ENCODE data around the gene CORIN. TPM values are rescaled to one million over a fixed set of nuclear protein-coding genes. Genes with fewer than 3 reads are reported as not detected.

CORIN gene
- total RNA-seq, 2 experiments from 2014 or later = not detected

DNA sequence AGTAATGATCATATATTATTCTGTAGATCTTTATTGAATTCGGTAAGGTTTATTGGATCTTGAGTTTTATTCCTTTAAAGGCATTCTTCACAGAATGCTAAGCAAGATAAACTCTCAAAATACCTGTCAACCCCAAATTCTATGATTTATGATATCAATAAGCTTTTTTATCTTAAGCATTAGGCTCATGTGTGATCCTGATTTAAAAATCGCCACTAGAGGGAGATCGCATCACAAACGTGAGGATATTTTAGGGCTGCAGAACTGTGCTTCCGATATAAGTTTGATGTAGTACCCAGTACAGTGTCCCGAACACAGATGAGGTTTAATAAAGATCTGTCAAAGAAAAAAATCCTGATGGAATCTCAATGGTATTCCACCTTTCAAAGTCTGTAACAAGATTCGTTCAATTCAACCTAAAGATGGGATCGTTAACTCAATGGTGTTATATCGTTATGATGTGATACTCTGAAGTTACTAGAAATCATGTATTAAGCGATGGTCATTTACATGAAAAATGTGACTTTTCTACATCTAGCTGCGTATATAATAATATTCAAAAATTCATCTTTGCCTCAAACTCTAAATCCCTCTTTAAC, 169.0 kb downstream of the CORIN start:
- peak; percentile 65 for ATAC-seq
- POLR2A ChIA-PET = no interaction called here
- Mint-ChIP-seq H3K4me1 (ENCODE audit: low read depth) (no peaks in the 10 kb centered on the region), H3K36me3 (ENCODE audit: low read depth) (no peaks in the 10 kb centered on the region), H3K9me3 (ENCODE audit: insufficient read depth) (no peaks in the 10 kb centered on the region), H3K27ac (no peak overlapping the region), H3K27me3 (ENCODE audit: low read depth) (peaks cover 17% of the 10 kb centered on the region), H3K4me3 (no peak overlapping the region)
- CTCF ChIA-PET = interaction anchor here (0.6 to 2.6 kb wide), 16 partner anchors 10 to 457 kb away, joined by 3 to 17 read pairs (median 4); partner anchors contain the start of gene CORIN
- peak; percentile 38 for DNase-seq

DNA sequence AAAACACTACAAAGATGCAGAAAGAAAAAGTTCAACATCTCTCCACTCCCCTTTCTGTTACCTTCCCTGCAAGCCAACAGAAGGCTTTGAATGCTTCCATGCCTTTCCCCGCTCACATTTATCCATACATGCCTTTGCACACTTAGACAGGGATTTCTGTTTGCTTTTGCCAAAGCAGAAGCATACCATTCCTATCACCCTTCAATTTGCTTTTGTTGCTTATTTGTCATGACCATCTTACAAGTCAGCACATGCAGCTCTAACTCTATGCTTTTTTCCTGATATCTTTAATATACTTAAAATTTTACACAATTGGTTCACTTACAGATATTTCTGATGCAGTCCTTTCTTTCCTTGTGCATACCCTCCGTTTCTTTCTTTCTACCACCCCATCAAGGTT, 169.6 kb downstream of the CORIN start:
- Mint-ChIP-seq H3K27ac (no peak overlapping the region), H3K9me3 (ENCODE audit: insufficient read depth) (no peaks in the 10 kb centered on the region), H3K27me3 (ENCODE audit: low read depth) (peaks cover 17% of the 10 kb centered on the region), H3K36me3 (ENCODE audit: low read depth) (no peaks in the 10 kb centered on the region), H3K4me1 (ENCODE audit: low read depth) (no peaks in the 10 kb centered on the region), H3K4me3 (no peak overlapping the region)
- DNase-seq (no peak), ATAC-seq (no peak)
- POLR2A ChIA-PET = no interaction called here
- CTCF ChIA-PET = interaction anchor here (0.6 to 2.6 kb wide), 10 partner anchors 9 to 422 kb away, joined by 3 to 17 read pairs (median 4); partner anchors contain the start of gene CORIN

DNA sequence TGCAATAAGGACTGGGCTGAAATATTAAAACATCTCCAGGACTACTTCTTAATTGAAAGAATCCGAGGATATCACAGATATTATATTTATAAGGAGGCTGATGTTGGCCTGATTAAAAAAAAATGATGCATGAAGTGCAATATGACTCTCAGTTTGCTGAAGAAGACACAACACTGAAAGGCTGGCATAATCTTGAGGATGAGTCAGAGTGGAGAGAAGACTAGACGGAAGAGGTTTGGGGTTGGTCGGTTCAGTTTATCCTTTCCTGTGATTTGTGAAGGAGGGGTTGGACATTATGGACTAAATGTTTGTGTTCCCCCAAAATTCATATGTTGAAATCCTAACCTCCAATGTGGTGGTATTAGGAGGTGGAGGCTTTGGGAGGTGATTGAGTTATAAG, 170.3 kb downstream of the CORIN start:
- ChIA-PET CTCF (no interaction called here), POLR2A (no interaction called here)
- no peak for ATAC-seq
- Mint-ChIP-seq H3K4me3 (no peak overlapping the region), H3K9me3 (ENCODE audit: insufficient read depth) (no peaks in the 10 kb centered on the region), H3K4me1 (ENCODE audit: low read depth) (no peaks in the 10 kb centered on the region), H3K27me3 (ENCODE audit: low read depth) (peaks cover 17% of the 10 kb centered on the region), H3K36me3 (ENCODE audit: low read depth) (no peaks in the 10 kb centered on the region), H3K27ac (no peak overlapping the region)
- no peak for DNase-seq

DNA sequence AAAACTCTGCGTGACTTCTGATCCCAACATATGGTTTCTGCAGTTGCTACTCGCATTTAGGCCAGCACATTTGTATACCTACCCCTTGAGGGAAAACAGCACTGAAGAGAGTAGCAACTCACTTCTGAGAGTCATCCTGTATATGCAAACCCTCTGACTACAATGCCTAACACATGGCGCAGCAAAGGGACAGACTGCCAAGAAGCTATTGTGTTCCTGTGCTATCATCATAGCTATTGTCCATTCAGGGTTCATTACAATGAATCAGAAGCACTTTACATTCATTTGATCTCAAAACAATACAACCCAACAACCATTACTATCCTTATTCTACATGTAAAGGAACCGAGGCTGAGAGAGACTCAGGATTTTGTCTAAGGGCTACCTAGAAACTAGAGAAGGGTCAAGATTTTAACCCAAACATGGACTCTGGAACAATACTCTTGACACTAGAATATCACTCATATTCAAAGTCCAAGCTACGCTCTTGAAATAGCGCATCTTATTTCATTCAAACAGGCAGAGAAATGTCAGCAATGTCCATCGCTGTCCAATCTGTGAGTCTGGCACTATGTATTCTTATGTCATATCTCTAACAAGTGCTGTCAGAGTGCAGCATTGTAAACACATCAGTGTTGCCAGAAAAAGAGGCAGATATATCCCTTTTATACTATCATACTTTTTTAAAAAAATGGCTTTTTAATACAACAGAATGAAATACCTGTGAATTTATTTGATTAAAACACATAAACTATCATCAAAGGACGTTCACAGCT, 173.6 kb downstream of the CORIN start:
- H3K4me1 Mint-ChIP-seq (ENCODE audit: low read depth) = no peaks in the 10 kb centered on the region
- CTCF ChIA-PET = interaction anchor here (0.7 kb wide), 1 partner anchor 130 kb away, joined by 3 read pairs; no protein-coding TSS in a partner anchor

DNA sequence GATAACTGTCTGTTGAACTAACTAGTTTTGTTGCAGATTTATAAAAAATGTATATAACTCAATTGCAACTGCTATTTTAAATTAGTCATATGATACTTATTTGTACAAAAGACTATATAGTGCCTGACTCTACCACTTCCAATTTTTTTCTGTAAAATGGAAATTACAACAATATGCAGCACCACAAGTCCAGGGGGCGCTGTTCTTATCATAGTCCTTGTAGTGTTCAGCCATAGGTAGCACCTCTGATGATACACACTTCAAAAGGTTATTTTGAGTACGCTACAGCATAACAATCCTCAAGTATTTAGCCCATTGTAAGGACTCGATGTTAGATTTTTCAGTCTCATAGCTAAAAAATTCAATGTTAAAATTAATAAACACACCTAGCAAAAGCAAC, 174.9 kb downstream of the CORIN start:
- CTCF ChIA-PET = interaction anchor here (1.2 kb wide), 1 partner anchor 250 kb away, joined by 3 read pairs; no protein-coding TSS in a partner anchor
- no peaks in the 10 kb centered on the region for H3K4me1 Mint-ChIP-seq (ENCODE audit: low read depth)
- ATAC-seq = no peak

More for the DNA sequence above, 173.6 kb downstream of the CORIN start:
- POLR2A ChIA-PET = no interaction called here
- Mint-ChIP-seq H3K27me3 (ENCODE audit: low read depth) (peaks cover 20% of the 10 kb centered on the region), H3K27ac (no peak overlapping the region), H3K36me3 (ENCODE audit: low read depth) (no peaks in the 10 kb centered on the region), H3K4me3 (no peak overlapping the region), H3K9me3 (ENCODE audit: insufficient read depth) (no peaks in the 10 kb centered on the region)
- DNase-seq (no peak), ATAC-seq (no peak)

DNA sequence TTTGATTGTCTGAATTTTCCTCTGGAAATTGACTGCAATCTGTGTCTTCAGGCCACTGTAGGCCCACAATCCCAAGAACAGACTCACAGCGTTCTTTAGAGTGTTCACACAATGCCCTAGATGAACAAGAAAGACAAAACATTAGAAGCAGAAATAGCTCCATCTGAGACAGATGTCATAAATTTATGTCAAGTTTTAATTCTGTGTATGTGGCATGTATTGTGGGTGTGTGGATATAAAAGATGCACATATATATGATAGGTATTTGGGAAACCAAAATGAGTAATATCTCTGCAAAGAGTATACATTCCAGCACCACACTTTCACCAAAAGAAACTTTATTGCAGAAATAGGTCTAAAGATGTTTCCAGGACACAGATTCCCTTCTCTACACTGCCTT, 176.1 kb downstream of the CORIN start:
- H3K4me1 Mint-ChIP-seq (ENCODE audit: low read depth) = no peaks in the 10 kb centered on the region
- ChIA-PET POLR2A (no interaction called here), CTCF (interaction anchor here (1.0 to 1.8 kb wide), 2 partner anchors 10 to 175 kb away, joined by 3 to 5 read pairs; no protein-coding TSS in a partner anchor)
- H3K4me3 Mint-ChIP-seq = no peak overlapping the region
- H3K27ac Mint-ChIP-seq = no peak overlapping the region
- peaks cover 18% of the 10 kb centered on the region for H3K27me3 Mint-ChIP-seq (ENCODE audit: low read depth)
- H3K9me3 Mint-ChIP-seq (ENCODE audit: insufficient read depth) = no peaks in the 10 kb centered on the region
- DNase-seq (no peak), ATAC-seq (no peak)
- H3K36me3 Mint-ChIP-seq (ENCODE audit: low read depth) = no peaks in the 10 kb centered on the region

More for the DNA sequence above, 174.9 kb downstream of the CORIN start:
- Mint-ChIP-seq H3K36me3 (ENCODE audit: low read depth) (no peaks in the 10 kb centered on the region), H3K9me3 (ENCODE audit: insufficient read depth) (no peaks in the 10 kb centered on the region), H3K27me3 (ENCODE audit: low read depth) (peaks cover 18% of the 10 kb centered on the region), H3K27ac (no peak overlapping the region), H3K4me3 (no peak overlapping the region)
- DNase-seq = peak; percentile 46
- POLR2A ChIA-PET = no interaction called here

DNA sequence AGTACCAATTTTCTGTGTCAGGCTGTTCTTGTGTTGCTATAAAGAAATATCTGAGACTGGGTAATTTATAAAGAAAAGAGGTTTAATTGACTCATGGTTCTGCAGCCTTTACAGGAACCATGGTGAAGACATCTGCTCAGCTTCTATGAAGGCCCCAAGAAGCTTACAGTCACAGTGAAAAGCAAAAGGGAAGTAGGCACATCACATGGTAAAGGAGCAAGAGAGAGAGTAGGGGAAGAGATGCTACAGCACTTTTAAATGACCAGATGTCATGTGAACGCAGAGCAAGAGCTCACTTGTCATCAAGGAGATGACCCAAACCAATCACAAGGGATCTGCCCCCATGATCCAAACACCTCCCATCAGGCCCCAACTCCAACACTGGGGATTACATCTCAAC, 178.5 kb downstream of the CORIN start:
- H3K4me3 Mint-ChIP-seq = no peak overlapping the region
- no peak for ATAC-seq
- H3K4me1 Mint-ChIP-seq (ENCODE audit: low read depth) = no peaks in the 10 kb centered on the region
- POLR2A ChIA-PET = no interaction called here
- H3K36me3 Mint-ChIP-seq (ENCODE audit: low read depth) = no peaks in the 10 kb centered on the region
- no peak overlapping the region for H3K27ac Mint-ChIP-seq
- H3K9me3 Mint-ChIP-seq (ENCODE audit: insufficient read depth) = no peaks in the 10 kb centered on the region
- peaks cover 9% of the 10 kb centered on the region for H3K27me3 Mint-ChIP-seq (ENCODE audit: low read depth)
- DNase-seq = no peak
- CTCF ChIA-PET = interaction anchor here (1.4 kb wide), 1 partner anchor 9 kb away, joined by 4 read pairs; no protein-coding TSS in a partner anchor

DNA sequence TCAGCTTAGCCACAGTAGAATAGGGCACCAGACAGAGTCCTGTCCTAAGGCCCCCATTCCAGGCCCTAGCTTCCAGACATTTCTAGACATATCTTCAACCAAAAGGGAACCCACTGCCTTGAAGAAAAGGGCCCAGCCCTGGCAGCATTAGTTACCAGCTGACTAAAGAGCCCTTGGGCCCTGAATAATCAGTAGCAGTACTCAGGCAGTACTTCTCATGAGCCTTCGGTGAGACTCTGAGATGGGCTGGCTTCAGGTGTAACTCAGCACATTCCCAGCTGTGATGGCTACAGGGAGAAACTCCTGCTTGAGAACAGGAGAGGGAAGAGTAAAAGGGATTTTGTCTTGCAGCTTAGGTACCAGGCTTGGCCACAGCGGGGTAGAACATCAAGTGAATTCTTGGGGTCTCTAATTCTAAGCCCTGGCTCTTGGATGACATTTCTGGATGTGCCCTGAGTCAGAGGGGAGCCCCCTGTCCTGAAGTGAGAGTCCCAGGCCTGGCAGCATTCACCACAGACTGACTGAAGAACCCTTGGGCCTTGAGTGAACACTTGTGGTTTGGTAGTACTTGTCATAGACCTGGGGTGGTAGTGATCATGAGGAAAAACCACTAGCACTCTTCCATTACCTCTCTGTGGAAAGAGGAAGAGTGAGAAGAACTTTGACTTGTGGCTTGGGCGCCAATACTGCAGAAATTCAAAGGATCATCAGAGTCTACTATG, 182.7 kb downstream of the CORIN start:
- ATAC-seq (no peak), DNase-seq (no peak)
- Mint-ChIP-seq H3K27me3 (ENCODE audit: low read depth) (peaks cover 8% of the 10 kb centered on the region), H3K9me3 (ENCODE audit: insufficient read depth) (no peaks in the 10 kb centered on the region), H3K27ac (no peak overlapping the region), H3K36me3 (ENCODE audit: low read depth) (no peaks in the 10 kb centered on the region), H3K4me3 (no peak overlapping the region), H3K4me1 (ENCODE audit: low read depth) (no peaks in the 10 kb centered on the region)
- CTCF ChIA-PET = interaction anchor here (1.1 kb wide), 1 partner anchor 14 kb away, joined by 3 read pairs; no protein-coding TSS in a partner anchor
- POLR2A ChIA-PET = no interaction called here

DNA sequence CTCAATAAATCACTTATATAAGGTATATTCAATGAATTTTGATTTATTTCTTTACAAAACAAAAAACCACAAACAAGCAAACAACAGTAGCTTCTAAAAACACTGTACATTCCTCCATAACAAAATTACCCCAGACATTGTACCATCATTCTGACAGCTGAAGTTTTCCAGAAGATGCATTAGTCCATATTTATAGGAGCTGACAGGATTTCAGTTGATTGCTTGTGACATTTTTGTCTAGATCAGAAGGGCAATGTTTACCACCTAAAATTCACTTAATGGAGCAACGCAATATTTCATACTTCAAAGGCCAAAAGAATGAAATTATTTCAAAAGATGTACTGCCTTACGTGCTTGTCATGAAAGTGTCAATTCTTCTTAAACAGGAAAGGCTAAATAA, 185.8 kb downstream of the CORIN start:
- DNase-seq (no peak), ATAC-seq (no peak)
- Mint-ChIP-seq H3K4me3 (no peak overlapping the region), H3K27ac (no peak overlapping the region), H3K36me3 (ENCODE audit: low read depth) (no peaks in the 10 kb centered on the region), H3K4me1 (ENCODE audit: low read depth) (no peaks in the 10 kb centered on the region), H3K9me3 (ENCODE audit: insufficient read depth) (no peaks in the 10 kb centered on the region), H3K27me3 (ENCODE audit: low read depth) (peaks cover 11% of the 10 kb centered on the region)
- ChIA-PET POLR2A (no interaction called here), CTCF (no interaction called here)

DNA sequence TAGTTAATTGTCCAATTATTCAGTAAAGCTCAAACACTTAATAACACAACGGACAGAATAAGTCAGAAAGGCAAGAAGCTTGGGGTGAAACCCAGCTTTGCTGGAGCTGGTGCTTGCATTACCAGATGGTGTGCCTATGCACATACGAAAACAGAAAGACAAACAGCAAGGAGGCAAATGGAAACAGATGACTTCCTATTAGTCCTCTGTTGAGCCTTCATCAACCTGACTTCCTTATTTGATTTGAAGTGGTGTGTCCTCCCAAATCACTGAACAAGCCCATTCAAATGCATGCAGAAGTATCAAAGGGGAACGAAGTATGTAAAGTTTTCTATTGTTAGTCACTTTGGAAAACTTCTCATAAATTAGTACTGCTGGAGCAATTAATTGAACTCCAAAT, 186.6 kb downstream of the CORIN start:
- H3K36me3 Mint-ChIP-seq (ENCODE audit: low read depth) = no peaks in the 10 kb centered on the region
- no peak overlapping the region for H3K27ac Mint-ChIP-seq
- ATAC-seq = no peak

DNA sequence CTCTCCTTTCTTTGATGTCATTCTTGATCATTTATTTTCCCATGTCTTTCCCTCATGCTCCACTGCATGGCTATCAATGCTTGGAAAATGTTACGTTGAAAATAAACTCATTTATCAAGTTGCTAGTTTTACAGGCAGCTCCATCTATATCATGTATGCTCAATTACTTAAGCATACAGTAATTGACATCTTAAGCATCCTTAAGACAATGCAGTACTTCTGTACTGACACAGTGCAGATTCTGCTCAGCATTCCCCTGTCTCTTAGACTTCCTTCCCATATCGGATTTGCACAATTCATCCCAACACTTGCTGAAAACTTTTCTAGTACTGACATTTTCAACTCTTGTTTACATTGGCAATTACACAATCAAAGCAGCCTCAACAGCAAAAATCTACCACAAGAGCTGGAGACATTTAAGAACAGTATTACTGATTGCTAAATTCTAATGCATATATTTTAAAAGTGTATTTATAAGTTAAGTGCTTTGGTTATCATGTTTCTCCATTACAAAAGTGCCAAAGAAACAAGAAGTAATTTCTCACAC, 187.2 kb downstream of the CORIN start:
- Mint-ChIP-seq H3K27me3 (ENCODE audit: low read depth) (peaks cover 11% of the 10 kb centered on the region), H3K27ac (no peak overlapping the region)
- CTCF ChIA-PET = no interaction called here

More for the DNA sequence above, 186.6 kb downstream of the CORIN start:
- peaks cover 11% of the 10 kb centered on the region for H3K27me3 Mint-ChIP-seq (ENCODE audit: low read depth)
- H3K9me3 Mint-ChIP-seq (ENCODE audit: insufficient read depth) = no peaks in the 10 kb centered on the region
- no peak overlapping the region for H3K4me3 Mint-ChIP-seq
- POLR2A ChIA-PET = no interaction called here
- CTCF ChIA-PET = no interaction called here
- DNase-seq = no peak
- no peaks in the 10 kb centered on the region for H3K4me1 Mint-ChIP-seq (ENCODE audit: low read depth)

DNA sequence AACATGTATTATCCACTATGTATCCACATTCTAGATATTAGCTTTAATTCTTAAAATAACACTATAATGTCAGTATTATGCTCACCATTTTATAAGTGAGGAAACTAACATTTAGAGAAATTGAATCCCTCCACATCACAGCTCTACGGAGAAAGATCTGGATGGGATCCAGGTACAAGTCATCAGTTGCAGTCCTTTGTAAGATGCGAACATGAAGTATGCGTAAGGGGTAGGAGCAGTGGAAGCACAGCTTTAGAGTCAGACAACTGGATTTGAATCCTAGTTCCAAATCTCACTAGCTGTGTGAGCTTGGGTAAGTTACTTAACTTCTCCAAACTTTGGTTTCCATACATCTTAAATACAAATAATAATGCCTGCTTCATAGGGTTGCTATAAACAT, 190.3 kb downstream of the CORIN start:
- CTCF ChIA-PET = no interaction called here
- no peak for DNase-seq
- Mint-ChIP-seq H3K27me3 (ENCODE audit: low read depth) (peaks cover 11% of the 10 kb centered on the region), H3K36me3 (ENCODE audit: low read depth) (no peaks in the 10 kb centered on the region), H3K4me1 (ENCODE audit: low read depth) (no peaks in the 10 kb centered on the region), H3K27ac (no peak overlapping the region), H3K4me3 (no peak overlapping the region), H3K9me3 (ENCODE audit: insufficient read depth) (no peaks in the 10 kb centered on the region)
- no peak for ATAC-seq
- POLR2A ChIA-PET = no interaction called here

More for the DNA sequence above, 187.2 kb downstream of the CORIN start:
- Mint-ChIP-seq H3K9me3 (ENCODE audit: insufficient read depth) (no peaks in the 10 kb centered on the region), H3K4me1 (ENCODE audit: low read depth) (no peaks in the 10 kb centered on the region), H3K36me3 (ENCODE audit: low read depth) (no peaks in the 10 kb centered on the region), H3K4me3 (no peak overlapping the region)
- ATAC-seq = no peak
- POLR2A ChIA-PET = no interaction called here
- no peak for DNase-seq

Measured in activated CD8-positive, alpha-beta T cell treated with anti-CD3 and anti-CD28 coated beads, Interleukin-2, amount 10 ng/mL, durations not matched to agents 7 days and 5 days (primary cell).